NAMALWA (cell line): ENCODE results near the gene GRAP2.

ENCODE experiments used
- DNase-seq: peaks from one replicate; pipeline ENCODE4 v3.0.0-alpha.2; 2015; ENCODE audit warnings: low spot score

Gene GRAP2

GRCh38 chr22:39925273-39925672, 24.4 kb downstream of the GRAP2 start:
- DNase-seq = no peak

DNA sequence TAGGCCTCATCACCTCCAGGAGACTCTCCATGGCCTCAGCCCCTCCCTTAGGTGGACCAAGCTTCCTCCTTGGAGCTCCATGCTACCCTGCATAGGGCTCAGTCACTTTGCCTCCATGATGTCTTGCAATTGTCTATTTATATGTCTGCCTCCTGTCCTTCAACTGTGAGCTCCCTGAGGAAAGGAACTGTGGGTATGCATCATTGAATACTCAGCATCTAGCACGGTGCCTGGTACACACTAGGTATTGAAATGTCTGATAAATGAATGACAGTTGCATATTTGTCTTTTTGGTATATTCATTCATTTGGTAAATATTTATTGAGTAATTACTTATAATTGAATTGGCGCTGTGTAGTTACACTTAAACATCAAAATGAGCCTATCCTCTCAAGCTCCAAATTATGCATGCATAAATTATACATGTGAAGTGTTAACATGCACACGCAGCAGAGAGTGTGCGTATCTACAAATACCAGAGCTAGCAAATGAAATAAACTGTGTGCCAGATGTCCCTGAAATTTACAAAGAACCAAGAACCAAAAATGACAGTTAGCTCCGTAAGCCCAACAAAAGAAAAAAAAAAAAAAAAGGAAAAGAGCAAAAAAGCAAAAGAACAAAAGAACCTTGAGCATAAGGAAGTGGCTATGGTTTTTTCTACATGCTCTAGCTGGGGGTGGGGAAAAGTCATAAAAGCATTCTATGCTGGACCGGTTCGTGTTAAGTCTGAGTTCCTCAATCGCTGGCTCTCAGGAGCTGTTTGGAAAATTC, 25.2 kb downstream of the GRAP2 start:
- no peak for DNase-seq

GRCh38 chr22:39926753-39927152, 25.9 kb downstream of the GRAP2 start:
- DNase-seq = no peak

DNA sequence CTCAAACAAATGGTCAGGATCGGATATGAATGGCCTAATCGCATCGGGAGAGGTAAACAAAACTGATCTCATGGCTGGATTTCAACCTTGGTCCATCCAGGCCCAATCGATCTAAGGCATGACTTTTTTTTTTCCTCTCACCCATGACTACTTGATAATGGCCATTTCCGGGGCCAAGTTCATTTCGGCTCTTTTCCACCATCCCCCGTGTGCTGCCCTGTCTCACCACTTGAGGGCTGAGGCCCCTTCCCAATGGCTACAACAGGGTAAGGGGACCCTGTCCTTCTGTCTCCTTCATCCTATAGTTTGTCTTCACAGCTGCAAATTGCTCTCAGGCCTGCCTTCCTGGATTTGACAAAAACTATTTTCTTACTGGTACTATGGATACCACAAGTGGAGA, 26.7 kb downstream of the GRAP2 start:
- no peak for DNase-seq

GRCh38 chr22:39928536-39929520, 27.9 kb downstream of the GRAP2 start:
- DNase-seq = no peak

- no peak for DNase-seq
Measured at GRCh38 chr22:39931251-39931650, 30.4 kb downstream of the GRAP2 start.

- no peak for DNase-seq
Measured at GRCh38 chr22:39932166-39932565, 31.3 kb downstream of the GRAP2 start.

- DNase-seq = peak; percentile 75
Measured at GRCh38 chr22:39932918-39933649, 32.2 kb downstream of the GRAP2 start.

DNA sequence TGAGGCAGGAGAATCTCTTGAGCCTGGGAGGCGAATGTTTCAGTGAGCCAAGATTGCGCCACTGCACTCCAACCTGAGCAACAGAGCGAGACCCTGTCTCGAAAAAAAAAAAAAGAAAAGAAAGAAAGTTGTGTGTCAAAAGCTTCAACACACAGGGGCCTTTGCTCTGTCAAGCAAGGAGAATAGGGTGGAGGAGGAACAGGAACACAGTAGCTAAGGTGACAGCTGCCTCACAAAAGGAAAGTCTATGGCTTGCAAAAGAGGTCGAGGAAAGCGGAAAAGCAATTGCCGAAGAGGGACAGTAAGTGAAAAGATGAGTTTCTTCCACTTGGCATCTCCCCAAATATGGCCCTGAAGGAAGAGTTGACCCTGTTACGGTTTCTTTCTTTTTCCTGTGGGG, 32.9 kb downstream of the GRAP2 start:
- DNase-seq = no peak

DNA sequence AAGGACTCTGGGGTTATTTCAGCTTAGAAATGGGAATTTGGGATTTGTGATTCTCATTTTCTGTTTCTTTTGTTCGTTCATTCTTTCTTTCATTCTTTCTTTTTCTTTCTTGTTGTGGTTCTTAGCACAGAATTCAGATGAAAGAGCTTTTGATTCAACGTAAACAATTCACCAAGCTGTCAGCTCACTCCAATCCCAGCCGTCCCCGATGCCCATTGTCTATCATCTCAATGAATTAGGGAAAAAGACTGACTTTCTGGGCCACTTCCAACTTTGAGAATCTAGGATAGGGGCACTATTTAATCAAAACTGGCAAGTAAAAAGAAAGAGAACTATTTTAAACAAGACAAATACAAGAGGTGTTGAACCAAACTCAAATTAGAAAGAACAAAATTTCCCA, 34.2 kb downstream of the GRAP2 start:
- DNase-seq = no peak

GRCh38 chr22:39935612-39936011, 34.7 kb downstream of the GRAP2 start:
- DNase-seq = no peak

DNA sequence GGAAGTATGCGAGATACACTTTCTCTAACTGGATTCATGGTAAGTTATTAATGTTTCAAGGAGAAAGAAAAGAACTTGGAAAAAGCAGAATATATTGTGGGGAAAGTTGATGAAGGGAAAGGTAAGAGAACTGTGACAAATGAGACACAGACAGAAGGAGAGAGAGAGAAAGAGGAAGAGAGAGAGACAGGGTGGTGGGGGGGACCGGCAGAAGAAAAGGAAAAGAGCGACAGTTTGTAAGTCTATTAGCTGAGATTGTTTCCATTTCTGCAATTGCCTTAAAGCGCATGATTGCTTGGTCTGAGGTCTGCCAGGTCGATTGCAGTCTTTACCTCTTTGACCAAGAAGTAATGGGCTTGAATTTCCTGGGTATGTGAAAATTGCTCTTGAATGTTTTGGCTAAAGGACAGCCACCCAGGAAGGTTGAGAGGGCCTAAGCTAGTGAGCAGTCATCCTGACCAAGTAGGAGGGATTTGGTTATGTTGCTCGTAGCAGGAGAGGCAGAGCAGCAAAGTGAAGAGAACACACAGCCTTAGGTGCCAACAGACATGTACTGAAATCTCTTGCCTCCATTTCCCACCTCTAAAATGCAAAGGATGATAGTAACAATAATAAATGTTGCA, 35.8 kb downstream of the GRAP2 start:
- DNase-seq = no peak

DNA sequence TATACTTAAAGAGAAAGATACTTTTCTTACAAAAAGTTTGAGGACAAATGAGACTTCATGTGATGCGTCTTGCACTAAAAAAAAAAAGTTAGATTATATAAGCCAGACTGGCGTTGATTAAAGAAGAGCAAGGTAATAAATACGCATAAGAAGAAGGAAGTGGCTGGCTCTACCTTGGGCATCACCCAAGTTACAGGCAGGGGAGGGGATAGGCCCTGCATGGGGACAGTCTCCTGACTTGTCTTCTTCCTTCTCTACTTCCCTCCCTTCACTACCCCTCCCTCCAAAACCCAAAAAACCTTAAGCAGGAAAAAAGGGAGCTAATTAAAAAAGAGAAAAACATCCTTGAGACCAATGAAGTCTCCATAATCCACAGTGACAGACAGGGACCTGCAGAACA, 37.0 kb downstream of the GRAP2 start:
- DNase-seq = no peak

DNA sequence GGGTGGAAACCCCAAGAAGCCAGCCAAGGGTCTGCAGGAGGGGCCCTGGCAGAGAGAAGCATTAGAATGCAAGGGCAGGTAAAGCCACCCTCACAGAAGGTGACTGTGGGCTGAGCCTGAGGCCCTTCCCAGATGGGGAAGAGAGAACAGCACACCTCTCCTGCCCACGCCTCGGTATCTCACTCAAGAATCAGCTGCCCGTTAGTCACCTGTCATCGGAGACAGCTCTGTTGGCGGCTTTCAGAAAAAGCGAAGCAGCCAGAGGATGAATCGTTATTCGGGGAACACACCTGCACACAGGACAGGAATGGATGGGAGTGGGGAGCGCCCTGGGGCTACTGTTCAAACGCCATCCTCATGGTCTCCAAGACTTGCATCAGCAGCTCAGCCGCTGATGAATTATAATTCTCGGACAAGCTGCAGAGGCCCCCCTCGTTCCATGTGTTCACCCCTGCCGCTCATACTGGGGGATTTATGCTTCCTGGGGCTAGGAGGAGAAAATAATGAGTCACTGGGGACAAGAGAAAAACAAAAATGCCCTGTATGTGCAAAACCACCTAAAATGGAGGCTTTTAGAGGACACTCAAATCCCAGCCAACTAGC, 37.7 kb downstream of the GRAP2 start:
- DNase-seq = no peak

GRCh38 chr22:39939830-39940229, 38.9 kb downstream of the GRAP2 start:
- no peak for DNase-seq

DNA sequence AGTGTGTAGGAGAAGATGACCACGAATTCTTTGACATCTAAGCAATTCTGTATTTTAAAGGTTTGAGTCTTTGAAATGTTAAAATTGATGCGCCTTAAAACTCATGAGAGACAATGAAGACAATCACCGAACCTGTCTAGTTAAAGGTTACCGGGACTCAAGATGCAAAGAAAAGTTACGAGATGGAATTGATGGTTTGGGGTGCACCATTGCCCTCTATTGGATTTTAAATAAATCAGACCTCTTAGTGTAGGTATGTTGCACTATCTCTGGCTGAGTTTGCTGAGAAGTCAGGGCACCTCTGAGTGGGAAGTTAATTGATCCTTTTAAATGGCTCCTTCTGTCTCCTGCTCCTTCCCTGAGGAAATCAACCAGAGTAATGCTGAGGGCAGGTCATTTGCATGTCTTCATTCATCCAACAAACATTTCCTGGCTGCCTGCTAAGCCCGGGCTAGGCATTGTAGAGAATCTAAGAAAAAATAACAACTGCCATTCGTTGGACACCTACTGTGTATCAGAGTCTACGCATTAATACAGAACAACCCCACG, 39.9 kb downstream of the GRAP2 start:
- peak; percentile 43 for DNase-seq

DNA sequence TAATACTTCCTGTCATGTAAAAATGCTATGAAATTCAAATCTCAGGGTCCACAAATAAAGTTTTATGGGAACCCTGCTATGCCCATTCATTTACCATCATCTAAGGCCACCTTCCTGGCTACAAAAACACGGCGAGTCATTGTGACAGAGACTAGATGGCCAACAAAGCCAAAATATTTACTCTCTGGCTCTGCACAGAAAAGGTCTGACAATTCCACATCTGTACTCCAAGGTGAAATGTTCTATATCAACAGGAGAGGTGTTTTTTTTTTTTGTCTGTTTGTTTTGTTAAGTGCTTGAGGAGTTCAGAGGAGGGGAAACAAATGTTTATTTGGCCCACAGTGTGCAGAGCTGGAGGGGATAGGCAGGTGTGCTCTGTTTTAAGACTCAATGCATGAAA, 40.7 kb downstream of the GRAP2 start:
- DNase-seq = no peak

DNA sequence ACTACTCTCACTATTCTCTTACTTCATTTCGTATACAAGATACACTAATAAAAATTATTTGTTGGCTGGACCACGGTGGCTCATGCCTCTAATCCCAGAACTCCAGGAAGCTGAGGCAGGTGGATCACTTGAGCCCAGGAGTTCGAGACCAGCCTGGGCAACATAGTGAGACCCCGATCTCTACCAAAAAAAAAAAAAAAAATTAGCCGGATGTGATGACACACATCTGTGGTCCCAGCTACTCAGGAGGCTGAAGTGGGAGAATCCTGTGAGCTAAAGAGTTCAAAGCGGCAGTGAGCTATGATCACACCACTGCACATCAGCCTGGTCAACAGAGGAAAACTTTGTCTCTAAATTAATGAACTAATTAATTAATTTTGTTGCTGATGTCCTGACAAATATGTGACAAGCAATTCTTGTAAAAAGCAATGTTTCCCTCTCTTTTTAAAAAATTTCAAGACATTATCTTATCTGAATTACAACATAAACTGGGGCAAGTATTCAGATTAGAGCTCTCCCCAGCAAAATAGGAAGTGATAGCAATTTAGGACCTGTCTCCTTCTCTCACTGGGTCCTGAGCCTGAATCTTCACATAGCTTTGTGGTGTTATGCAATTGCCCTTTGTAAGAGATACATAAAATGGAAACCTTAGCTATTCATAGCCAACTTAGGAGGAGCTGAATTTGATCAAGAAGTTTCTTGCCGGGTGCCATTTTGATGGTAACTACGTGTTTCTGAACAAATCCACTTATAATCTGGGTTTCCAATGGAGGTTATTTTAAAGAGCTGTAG, 41.8 kb downstream of the GRAP2 start:
- no peak for DNase-seq

DNA sequence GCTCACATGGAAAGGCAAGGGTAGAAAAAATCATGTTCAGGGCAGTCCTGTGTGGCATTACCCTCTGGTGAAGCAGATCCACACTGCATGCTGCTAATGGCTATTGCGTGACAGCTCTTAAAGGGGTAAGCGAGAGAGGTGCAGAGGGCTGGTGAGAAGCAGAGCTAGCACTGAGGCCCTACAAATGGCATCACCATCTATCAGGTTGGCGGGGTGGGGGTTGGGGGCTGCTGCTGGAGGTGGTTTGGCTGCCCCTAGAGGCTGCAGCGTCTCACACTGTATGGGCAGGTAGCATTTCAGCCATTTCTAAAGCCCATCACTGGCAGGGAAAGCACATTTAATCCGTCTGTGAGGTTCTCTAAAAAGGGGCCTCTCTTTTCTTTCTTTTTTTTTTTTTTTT, 42.5 kb downstream of the GRAP2 start:
- peak; percentile 26 for DNase-seq
